GM20431 (cell line): Measurements from ENCODE around the gene CLSTN2.

Experiments
- in situ Hi-C: fragments of 300-500 bp; cut with MseI, MboI; formaldehyde crosslinking; loops from one replicate; pipeline ENCODE4 v1.15.0; 2020; ENCODE audit warnings: low sequenced_read_pairs; ENCODE audit not compliant: unreplicated experiment

Gene CLSTN2

GRCh38 chr3:140541975-140542653 lies 607.1 kb downstream of the CLSTN2 start:
- in situ Hi-C loops: no loop called here

GRCh38 chr3:140545197-140545596 lies 610.2 kb downstream of the CLSTN2 start:
- in situ Hi-C loops: no loop called here

GRCh38 chr3:140545756-140546155 lies 610.8 kb downstream of the CLSTN2 start:
- in situ Hi-C loops: no loop called here

GRCh38 chr3:140546649-140547048 lies 611.7 kb downstream of the CLSTN2 start:
- in situ Hi-C loops: no loop called here

GRCh38 chr3:140552403-140552802 lies 617.4 kb downstream of the CLSTN2 start:
- in situ Hi-C loops: no loop called here

- in situ Hi-C loops: no loop called here
These were observed 617.9 kb downstream of the CLSTN2 start for GRCh38 chr3:140552898-140553297.

GRCh38 chr3:140553591-140553990 lies 618.6 kb downstream of the CLSTN2 start:
- in situ Hi-C loops: no loop called here

GRCh38 chr3:140555666-140556065 lies 620.7 kb downstream of the CLSTN2 start:
- in situ Hi-C loops: no loop called here

- in situ Hi-C loops: no loop called here
These were observed 622.5 kb downstream of the CLSTN2 start for GRCh38 chr3:140557476-140557875.

GRCh38 chr3:140559546-140559945 lies 624.6 kb downstream of the CLSTN2 start:
- in situ Hi-C loops: no loop called here

GRCh38 chr3:140563206-140563760 lies 628.3 kb downstream of the CLSTN2 start:
- in situ Hi-C loops: no loop called here

GRCh38 chr3:140568131-140568530 lies 633.1 kb downstream of the CLSTN2 start:
- in situ Hi-C loops: no loop called here

GRCh38 chr3:140568842-140569520 lies 634.0 kb downstream of the CLSTN2 start:
- in situ Hi-C loops: no loop called here

GRCh38 chr3:140570602-140571001 lies 635.6 kb downstream of the CLSTN2 start:
- in situ Hi-C loops: no loop called here

GRCh38 chr3:140571836-140572235 lies 636.9 kb downstream of the CLSTN2 start:
- in situ Hi-C loops: no loop called here

GRCh38 chr3:140572334-140572733 lies 637.3 kb downstream of the CLSTN2 start:
- in situ Hi-C loops: no loop called here

- in situ Hi-C loops: no loop called here
These were observed 638.0 kb downstream of the CLSTN2 start for GRCh38 chr3:140573011-140573410.

GRCh38 chr3:140574375-140574774 lies 639.4 kb downstream of the CLSTN2 start:
- in situ Hi-C loops: no loop called here

- in situ Hi-C loops: no loop called here
These were observed 641.5 kb downstream of the CLSTN2 start for GRCh38 chr3:140576449-140576848.

GRCh38 chr3:140577911-140578310 lies 642.9 kb downstream of the CLSTN2 start:
- in situ Hi-C loops: no loop called here

- in situ Hi-C loops: no loop called here
These were observed 644.3 kb downstream of the CLSTN2 start for GRCh38 chr3:140579260-140579659.
